Right lobe of liver (tissue), 4 donors: ENCODE measurements around the gene EFHD1.

Experiments
- POLR2A ChIP-seq: fragments of 450-650 bp; IDR thresholded peaks from one replicate; pipeline ENCODE4 v1.6.1; 2017; ENCODE audit warnings: antibody characterized with exemption, mild to moderate bottlenecking
- TF ChIP-seq, protein P1 (sequence below), 4 donors: fragments of 200-600 bp in 3 of 4; fragments of 450-650 bp in 1 of 4; IDR thresholded peaks; one replicate each; pipeline versions ENCODE4 v1.5.1 to v1.8.0; 2016 to 2022; ENCODE audit warnings: antibody characterized with exemption in 4 of 4, mild to moderate bottlenecking in 2 of 4
- donor health status: DM: no; HTN: no; CAD: no.
- donor health status: DM: no; HTN: no; CAD: no.
- donor health status: DM: no; HTN: yes; CAD: no.

- TF ChIP-seq, protein P1, sequence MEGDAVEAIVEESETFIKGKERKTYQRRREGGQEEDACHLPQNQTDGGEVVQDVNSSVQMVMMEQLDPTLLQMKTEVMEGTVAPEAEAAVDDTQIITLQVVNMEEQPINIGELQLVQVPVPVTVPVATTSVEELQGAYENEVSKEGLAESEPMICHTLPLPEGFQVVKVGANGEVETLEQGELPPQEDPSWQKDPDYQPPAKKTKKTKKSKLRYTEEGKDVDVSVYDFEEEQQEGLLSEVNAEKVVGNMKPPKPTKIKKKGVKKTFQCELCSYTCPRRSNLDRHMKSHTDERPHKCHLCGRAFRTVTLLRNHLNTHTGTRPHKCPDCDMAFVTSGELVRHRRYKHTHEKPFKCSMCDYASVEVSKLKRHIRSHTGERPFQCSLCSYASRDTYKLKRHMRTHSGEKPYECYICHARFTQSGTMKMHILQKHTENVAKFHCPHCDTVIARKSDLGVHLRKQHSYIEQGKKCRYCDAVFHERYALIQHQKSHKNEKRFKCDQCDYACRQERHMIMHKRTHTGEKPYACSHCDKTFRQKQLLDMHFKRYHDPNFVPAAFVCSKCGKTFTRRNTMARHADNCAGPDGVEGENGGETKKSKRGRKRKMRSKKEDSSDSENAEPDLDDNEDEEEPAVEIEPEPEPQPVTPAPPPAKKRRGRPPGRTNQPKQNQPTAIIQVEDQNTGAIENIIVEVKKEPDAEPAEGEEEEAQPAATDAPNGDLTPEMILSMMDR (IDR thresholded peaks at IDR 0.05): no peak
- TF ChIP-seq POLR2A: no peak
Observed at GRCh38 chr2:232659359-232659758, 26.0 kb downstream of the EFHD1 start.
